ENCODE results near the gene FAM163B.

FAM163B gene

GRCh38 chr9:133556354-133556753 is 52.8 kb downstream of the FAM163B start:
- Histone ChIP-seq H3K9ac (ENCODE audit: low read depth, low read length) (no peak overlapping the region), H3K27me3 (ENCODE audit: insufficient read depth, low read length) (no peaks in the 10 kb centered on the region), H3K36me3 (ENCODE audit: insufficient read depth, low read depth, low read length) (no peaks in the 10 kb centered on the region), H3K27ac (ENCODE audit: low read length) (no peak overlapping the region), H3K9me3 (ENCODE audit: insufficient read depth, low read depth, low read length) (no peaks in the 10 kb centered on the region), H3K4me3 (ENCODE audit: low read length) (no peak overlapping the region), H3K4me1 (ENCODE audit: insufficient read depth, low read length) (peaks cover 6% of the 10 kb centered on the region; the same call in 1 of the 2 replicates)

GRCh38 chr9:133554729-133555128 is 54.5 kb downstream of the FAM163B start:
- Histone ChIP-seq H3K4me3 (ENCODE audit: low read length) (no peak overlapping the region), H3K27me3 (ENCODE audit: insufficient read depth, low read length) (no peaks in the 10 kb centered on the region), H3K9me3 (ENCODE audit: insufficient read depth, low read depth, low read length) (no peaks in the 10 kb centered on the region), H3K4me1 (ENCODE audit: insufficient read depth, low read length) (peaks cover 6% of the 10 kb centered on the region; the same call in 1 of the 2 replicates), H3K36me3 (ENCODE audit: insufficient read depth, low read depth, low read length) (no peaks in the 10 kb centered on the region), H3K9ac (ENCODE audit: low read depth, low read length) (no peak overlapping the region), H3K27ac (ENCODE audit: low read length) (no peak overlapping the region)

- Histone ChIP-seq H3K4me1 (ENCODE audit: insufficient read depth, low read length) (peaks cover 6% of the 10 kb centered on the region; the same call in 1 of the 2 replicates), H3K36me3 (ENCODE audit: insufficient read depth, low read depth, low read length) (no peaks in the 10 kb centered on the region), H3K27ac (ENCODE audit: low read length) (no peak overlapping the region), H3K9ac (ENCODE audit: low read depth, low read length) (no peak overlapping the region), H3K9me3 (ENCODE audit: insufficient read depth, low read depth, low read length) (no peaks in the 10 kb centered on the region), H3K4me3 (ENCODE audit: low read length) (no peak overlapping the region), H3K27me3 (ENCODE audit: insufficient read depth, low read length) (no peaks in the 10 kb centered on the region)
Observed at GRCh38 chr9:133553973-133554713, 55.0 kb downstream of the FAM163B start.

GRCh38 chr9:133553123-133553522 is 56.1 kb downstream of the FAM163B start:
- no peak overlapping the region for H3K4me3 ChIP-seq (ENCODE audit: low read length)
- H3K9ac ChIP-seq (ENCODE audit: low read depth, low read length): no peak overlapping the region
- no peaks in the 10 kb centered on the region for H3K27me3 ChIP-seq (ENCODE audit: insufficient read depth, low read length)
- no peaks in the 10 kb centered on the region for H3K9me3 ChIP-seq (ENCODE audit: insufficient read depth, low read depth, low read length)
- H3K27ac ChIP-seq (ENCODE audit: low read length): no peak overlapping the region
- no peaks in the 10 kb centered on the region for H3K36me3 ChIP-seq (ENCODE audit: insufficient read depth, low read depth, low read length)
- H3K4me1 ChIP-seq (ENCODE audit: insufficient read depth, low read length): no peaks in the 10 kb centered on the region; the same call in 1 of the 2 replicates

GRCh38 chr9:133552236-133552635 is 57.0 kb downstream of the FAM163B start:
- no peak overlapping the region for H3K27ac ChIP-seq (ENCODE audit: low read length)
- H3K4me3 ChIP-seq (ENCODE audit: low read length): no peak overlapping the region
- H3K9ac ChIP-seq (ENCODE audit: low read depth, low read length): no peak overlapping the region
- no peaks in the 10 kb centered on the region for H3K27me3 ChIP-seq (ENCODE audit: insufficient read depth, low read length)
- H3K36me3 ChIP-seq (ENCODE audit: insufficient read depth, low read depth, low read length): no peaks in the 10 kb centered on the region
- H3K9me3 ChIP-seq (ENCODE audit: insufficient read depth, low read depth, low read length): no peaks in the 10 kb centered on the region
- H3K4me1 ChIP-seq (ENCODE audit: insufficient read depth, low read length): no peaks in the 10 kb centered on the region; the same call in 1 of the 2 replicates

GRCh38 chr9:133551446-133551845 is 57.7 kb downstream of the FAM163B start:
- no peak overlapping the region for H3K9ac ChIP-seq (ENCODE audit: low read depth, low read length)
- H3K4me1 ChIP-seq (ENCODE audit: insufficient read depth, low read length): no peaks in the 10 kb centered on the region; the same call in 1 of the 2 replicates
- no peak overlapping the region for H3K4me3 ChIP-seq (ENCODE audit: low read length)
- H3K9me3 ChIP-seq (ENCODE audit: insufficient read depth, low read depth, low read length): no peaks in the 10 kb centered on the region
- no peak overlapping the region for H3K27ac ChIP-seq (ENCODE audit: low read length)
- H3K27me3 ChIP-seq (ENCODE audit: insufficient read depth, low read length): no peaks in the 10 kb centered on the region
- no peaks in the 10 kb centered on the region for H3K36me3 ChIP-seq (ENCODE audit: insufficient read depth, low read depth, low read length)

- Histone ChIP-seq H3K4me1 (ENCODE audit: insufficient read depth, low read length) (no peaks in the 10 kb centered on the region), H3K4me3 (ENCODE audit: low read length) (no peak overlapping the region), H3K9me3 (ENCODE audit: insufficient read depth, low read depth, low read length) (no peaks in the 10 kb centered on the region), H3K9ac (ENCODE audit: low read depth, low read length) (no peak overlapping the region), H3K27ac (ENCODE audit: low read length) (no peak overlapping the region), H3K36me3 (ENCODE audit: insufficient read depth, low read depth, low read length) (no peaks in the 10 kb centered on the region), H3K27me3 (ENCODE audit: insufficient read depth, low read length) (no peaks in the 10 kb centered on the region)
Observed at GRCh38 chr9:133547116-133547515, 62.1 kb downstream of the FAM163B start.

GRCh38 chr9:133546287-133546680 is 62.9 kb downstream of the FAM163B start:
- Histone ChIP-seq H3K27ac (ENCODE audit: low read length) (no peak overlapping the region), H3K9ac (ENCODE audit: low read depth, low read length) (no peak overlapping the region), H3K27me3 (ENCODE audit: insufficient read depth, low read length) (no peaks in the 10 kb centered on the region), H3K4me1 (ENCODE audit: insufficient read depth, low read length) (no peaks in the 10 kb centered on the region), H3K9me3 (ENCODE audit: insufficient read depth, low read depth, low read length) (no peaks in the 10 kb centered on the region), H3K36me3 (ENCODE audit: insufficient read depth, low read depth, low read length) (no peaks in the 10 kb centered on the region), H3K4me3 (ENCODE audit: low read length) (no peak overlapping the region)

GRCh38 chr9:133545494-133546286 is 63.5 kb downstream of the FAM163B start:
- H3K4me3 ChIP-seq (ENCODE audit: low read length): no peak overlapping the region
- H3K27ac ChIP-seq (ENCODE audit: low read length): no peak overlapping the region
- no peak overlapping the region for H3K9ac ChIP-seq (ENCODE audit: low read depth, low read length)
- H3K4me1 ChIP-seq (ENCODE audit: insufficient read depth, low read length): no peaks in the 10 kb centered on the region
- H3K9me3 ChIP-seq (ENCODE audit: insufficient read depth, low read depth, low read length): no peaks in the 10 kb centered on the region
- no peaks in the 10 kb centered on the region for H3K36me3 ChIP-seq (ENCODE audit: insufficient read depth, low read depth, low read length)
- H3K27me3 ChIP-seq (ENCODE audit: insufficient read depth, low read length): no peaks in the 10 kb centered on the region

- Histone ChIP-seq H3K36me3 (ENCODE audit: insufficient read depth, low read depth, low read length) (no peaks in the 10 kb centered on the region), H3K4me1 (ENCODE audit: insufficient read depth, low read length) (no peaks in the 10 kb centered on the region), H3K27me3 (ENCODE audit: insufficient read depth, low read length) (no peaks in the 10 kb centered on the region), H3K4me3 (ENCODE audit: low read length) (no peak overlapping the region), H3K27ac (ENCODE audit: low read length) (no peak overlapping the region), H3K9me3 (ENCODE audit: insufficient read depth, low read depth, low read length) (no peaks in the 10 kb centered on the region), H3K9ac (ENCODE audit: low read depth, low read length) (no peak overlapping the region)
Observed at GRCh38 chr9:133543772-133544467, 65.3 kb downstream of the FAM163B start.

- H3K9ac ChIP-seq (ENCODE audit: low read depth, low read length): no peak overlapping the region
Observed at GRCh38 chr9:133542002-133542401, 67.2 kb downstream of the FAM163B start.

More at GRCh38 chr9:133542002-133542401, 67.2 kb downstream of the FAM163B start:
- Histone ChIP-seq H3K27me3 (ENCODE audit: insufficient read depth, low read length) (no peaks in the 10 kb centered on the region), H3K4me3 (ENCODE audit: low read length) (no peak overlapping the region), H3K27ac (ENCODE audit: low read length) (no peak overlapping the region), H3K36me3 (ENCODE audit: insufficient read depth, low read depth, low read length) (no peaks in the 10 kb centered on the region), H3K9me3 (ENCODE audit: insufficient read depth, low read depth, low read length) (no peaks in the 10 kb centered on the region), H3K4me1 (ENCODE audit: insufficient read depth, low read length) (no peaks in the 10 kb centered on the region)

All from iPS-20b (cell line).